Activated CD4-positive, alpha-beta T cell treated with anti-CD3 and anti-CD28 coated beads, Interleukin-2, amount 50 U/mL, for 16 hours (primary cell): Measurements from ENCODE around the gene COQ10B.
"Not testable (repeated sequence)": the region's sequence is repeated elsewhere in the genome, so short reads cannot be mapped to it uniquely, and the experiment has no call there.

Experiments used
- DNase-seq: peaks from one replicate; pipeline ENCODE4 v3.0.0-alpha.2; 2020

Gene COQ10B

DNA sequence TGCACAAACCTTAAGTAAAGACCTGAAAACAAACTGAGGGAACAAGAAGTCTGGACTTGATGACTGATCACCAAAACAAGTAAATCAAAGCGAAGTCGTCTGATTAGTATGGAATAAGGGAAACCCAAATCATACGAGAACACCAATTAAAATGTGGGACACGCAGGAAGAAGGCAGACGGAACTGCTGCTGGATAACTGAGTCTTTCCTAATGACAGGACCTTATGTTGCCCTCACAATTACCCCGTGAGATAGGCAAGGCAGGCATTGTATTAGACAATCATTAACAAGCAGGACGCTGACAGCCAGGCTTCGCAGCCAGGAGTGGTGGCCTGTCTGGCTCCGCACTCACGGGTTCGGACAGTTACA, 614 bp upstream of the COQ10B start:
- DNase-seq = no peak

GRCh38 chr2:197453914-197454398, 604 bp downstream of the COQ10B start:
- no peak for DNase-seq

DNA sequence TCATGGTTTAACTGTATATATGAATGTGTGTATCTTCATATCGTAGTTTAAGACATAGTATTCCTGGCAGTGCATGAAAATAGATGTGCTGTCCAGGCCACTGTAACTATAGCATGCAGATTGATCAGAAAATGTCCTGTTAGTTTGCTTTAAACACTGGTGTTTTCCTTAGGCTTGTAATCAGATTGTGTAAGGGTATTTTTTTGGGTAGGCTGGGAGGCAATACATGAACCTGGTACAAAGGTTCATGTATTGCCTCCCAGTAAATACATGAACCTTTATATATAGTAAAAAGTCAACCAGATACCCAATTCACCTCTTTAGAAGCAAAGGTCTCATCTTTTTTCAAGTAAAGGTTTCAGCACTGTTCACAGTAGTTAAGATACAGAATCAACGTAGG, 1.6 kb downstream of the COQ10B start:
- no peak for DNase-seq

- no peak for DNase-seq
These were observed 2.1 kb downstream of the COQ10B start for GRCh38 chr2:197455428-197455827.

DNA sequence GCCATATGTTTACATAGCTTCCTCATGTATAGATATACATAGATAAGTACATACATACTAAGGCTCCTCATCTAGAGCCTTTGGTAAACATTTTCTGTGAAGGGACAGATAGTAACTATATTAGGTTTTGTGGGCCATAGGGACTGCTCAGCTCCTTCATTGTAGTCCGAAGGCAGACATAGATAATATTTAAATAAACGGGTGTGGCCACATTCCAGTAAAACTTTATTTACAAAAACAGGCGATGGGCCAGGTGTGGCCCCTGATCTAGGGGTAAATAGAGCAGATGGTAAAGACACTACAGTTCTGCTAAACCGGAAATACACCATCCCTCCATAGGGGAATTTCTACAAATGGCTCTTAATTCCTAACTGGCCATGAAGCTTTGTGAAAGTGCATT, 7.3 kb downstream of the COQ10B start:
- no peak for DNase-seq

GRCh38 chr2:197461057-197461456, 7.7 kb downstream of the COQ10B start:
- DNase-seq = no peak

GRCh38 chr2:197464175-197464574, 10.8 kb downstream of the COQ10B start:
- no peak for DNase-seq

- DNase-seq = no peak
These were observed 18.8 kb downstream of the COQ10B start for GRCh38 chr2:197472166-197472565.

- no peak for DNase-seq
These were observed 24.4 kb downstream of the COQ10B start for GRCh38 chr2:197477797-197478196.

GRCh38 chr2:197480165-197481036, 27.0 kb downstream of the COQ10B start:
- DNase-seq = no peak

DNA sequence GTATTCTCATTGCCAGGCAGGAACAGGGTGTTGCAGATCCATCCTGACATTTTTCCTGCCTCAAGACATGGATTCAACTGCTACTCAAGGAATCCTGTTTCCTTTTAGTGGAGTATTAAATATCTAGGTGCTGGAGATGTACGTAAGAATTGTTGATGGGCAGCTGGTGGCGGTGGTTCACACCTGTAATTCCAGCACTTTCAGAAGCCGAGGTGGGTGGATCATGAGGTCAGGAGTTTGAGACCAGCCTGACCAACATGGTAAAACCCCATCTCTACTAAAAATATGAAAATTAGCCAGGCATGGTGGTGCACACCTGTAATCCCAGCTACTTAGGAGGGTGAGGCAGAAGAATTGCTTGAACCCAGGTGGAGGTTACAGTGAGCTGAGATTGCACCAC, 30.9 kb downstream of the COQ10B start:
- not testable (repeated sequence) for DNase-seq

DNA sequence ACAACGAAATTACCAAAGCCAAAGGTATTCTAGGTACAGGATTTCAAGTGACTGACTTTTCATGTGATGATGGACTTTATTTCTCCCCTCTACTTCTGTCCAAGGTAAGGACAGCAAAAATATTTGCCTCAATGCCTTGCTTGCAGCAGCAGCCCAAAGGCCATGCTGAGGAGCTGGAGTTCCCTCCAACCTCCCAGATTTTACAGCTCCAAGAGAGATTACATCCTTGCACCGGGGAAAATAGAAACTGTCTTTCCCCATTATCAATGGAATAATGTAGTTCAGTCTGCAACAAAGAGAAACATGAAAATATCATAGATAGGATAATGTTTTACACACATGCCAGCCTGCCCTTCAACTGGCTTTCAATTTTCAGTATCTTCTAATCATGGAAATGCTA, 32.8 kb downstream of the COQ10B start:
- no peak for DNase-seq

- DNase-seq = no peak
These were observed 34.0 kb downstream of the COQ10B start for GRCh38 chr2:197487385-197487784.

GRCh38 chr2:197495433-197496134, 42.2 kb downstream of the COQ10B start:
- DNase-seq = no peak

- DNase-seq = no peak
These were observed 43.3 kb downstream of the COQ10B start for GRCh38 chr2:197496695-197497094.

GRCh38 chr2:197497326-197497725, 44.0 kb downstream of the COQ10B start:
- no peak for DNase-seq

- no peak for DNase-seq
These were observed 45.0 kb downstream of the COQ10B start for GRCh38 chr2:197498235-197498936.

- DNase-seq = peak; percentile 58
These were observed 45.7 kb downstream of the COQ10B start for GRCh38 chr2:197498937-197499593.

GRCh38 chr2:197499594-197500502, 46.5 kb downstream of the COQ10B start, which contains the start of the genes HSPD1 and HSPE1:
Gene HSPD1, minus strand, starts transcription at chr2:197499840. Its CDS starts 992 bp downstream, at chr2:197498848.
Gene HSPE1, plus strand, starts transcription at chr2:197500379. Its CDS starts 58 bp downstream, at chr2:197500437.
- peak; percentile 99 for DNase-seq

- no peak for DNase-seq
These were observed 47.3 kb downstream of the COQ10B start for GRCh38 chr2:197500503-197501131.

DNA sequence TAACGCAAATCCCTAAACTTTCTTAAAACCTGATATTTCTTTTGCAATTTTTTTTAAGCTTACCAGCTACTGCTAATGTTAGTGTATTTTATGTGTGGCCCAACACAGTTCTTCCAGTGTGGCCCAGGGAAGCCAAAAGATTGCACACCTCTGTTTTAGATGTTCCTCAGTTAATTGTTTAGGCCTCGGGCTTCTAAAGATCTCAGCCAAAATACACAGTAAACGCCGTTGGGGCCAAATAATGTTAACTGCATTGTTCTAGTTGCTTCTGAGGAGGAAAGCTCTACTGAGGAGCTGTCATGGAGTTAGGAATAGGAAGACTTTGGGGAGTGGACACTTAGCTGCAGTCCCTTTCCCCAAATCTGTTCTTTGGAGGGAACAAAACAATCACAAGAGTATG, 48.8 kb downstream of the COQ10B start:
- no peak for DNase-seq
